Activated naive CD8-positive, alpha-beta T cell (primary cell): ENCODE results near the gene ZNF18.
A peak's percentile ranks its signal among the peaks of the same experiment; 100 is the strongest.

Experiments used
- H3K27ac Mint-ChIP-seq: one replicate; pipeline ENCODE4 v1.8.0; 2021; ENCODE audit warnings: mixed read lengths
- H3K27me3 Mint-ChIP-seq: one replicate; pipeline ENCODE4 v1.8.0; 2021; ENCODE audit warnings: mixed read lengths
- H3K36me3 Mint-ChIP-seq: one replicate; pipeline ENCODE4 v1.8.0; 2021; ENCODE audit warnings: mixed read lengths
- H3K4me1 Mint-ChIP-seq: one replicate; pipeline ENCODE4 v1.8.0; 2021; ENCODE audit warnings: low read depth, mixed read lengths
- H3K4me3 Mint-ChIP-seq: one replicate; pipeline ENCODE4 v1.8.0; 2021; ENCODE audit warnings: mild to moderate bottlenecking, mixed read lengths
- H3K9me3 Mint-ChIP-seq: one replicate; pipeline ENCODE4 v1.8.0; 2021; ENCODE audit warnings: low read depth, mixed read lengths

The ZNF18 gene

GRCh38 chr17:11997147-11997971 is at the start of gene ZNF18:
Gene ZNF18 (minus strand): TSS chr17:11997475. CDS start chr17:11992829, 4,646 bp downstream.
- H3K27ac Mint-ChIP-seq: peak within 1 kb of the TSS; percentile 94
- H3K9me3 Mint-ChIP-seq: no peaks in the 10 kb centered on the region
- no peaks in the 10 kb centered on the region for H3K36me3 Mint-ChIP-seq
- peaks cover 24% of the 10 kb centered on the region for H3K4me1 Mint-ChIP-seq
- peak within 1 kb of the TSS; percentile 98 for H3K4me3 Mint-ChIP-seq
- H3K27me3 Mint-ChIP-seq: no peaks in the 10 kb centered on the region

- no peaks in the 10 kb centered on the region for H3K9me3 Mint-ChIP-seq
- no peak overlapping the region for H3K27ac Mint-ChIP-seq
- no peaks in the 10 kb centered on the region for H3K36me3 Mint-ChIP-seq
- H3K4me1 Mint-ChIP-seq: peaks cover 89% of the 10 kb centered on the region
- H3K4me3 Mint-ChIP-seq: no peak overlapping the region
- H3K27me3 Mint-ChIP-seq: no peaks in the 10 kb centered on the region
Observed at GRCh38 chr17:12046786-12047185, 49.5 kb upstream of the ZNF18 start.

- Mint-ChIP-seq H3K9me3 (no peaks in the 10 kb centered on the region), H3K4me3 (no peak overlapping the region), H3K4me1 (peaks cover 88% of the 10 kb centered on the region), H3K27me3 (no peaks in the 10 kb centered on the region), H3K27ac (no peak overlapping the region), H3K36me3 (no peaks in the 10 kb centered on the region)
Observed at GRCh38 chr17:12043702-12044101, 46.4 kb upstream of the ZNF18 start.

GRCh38 chr17:12041312-12041711 is 44.0 kb upstream of the ZNF18 start:
- peaks cover 5% of the 10 kb centered on the region for H3K36me3 Mint-ChIP-seq
- H3K4me1 Mint-ChIP-seq: peaks cover 82% of the 10 kb centered on the region
- no peaks in the 10 kb centered on the region for H3K9me3 Mint-ChIP-seq
- H3K27me3 Mint-ChIP-seq: no peaks in the 10 kb centered on the region
- peak overlapping the region; percentile 43 for H3K27ac Mint-ChIP-seq
- peak overlapping the region; percentile 17 for H3K4me3 Mint-ChIP-seq

GRCh38 chr17:12040478-12040877 is 43.2 kb upstream of the ZNF18 start:
- H3K27ac Mint-ChIP-seq: peak overlapping the region; percentile 41
- no peaks in the 10 kb centered on the region for H3K9me3 Mint-ChIP-seq
- no peaks in the 10 kb centered on the region for H3K27me3 Mint-ChIP-seq
- H3K4me1 Mint-ChIP-seq: peaks cover 79% of the 10 kb centered on the region
- no peak overlapping the region for H3K4me3 Mint-ChIP-seq
- peaks cover 5% of the 10 kb centered on the region for H3K36me3 Mint-ChIP-seq

GRCh38 chr17:12037970-12038369 is 40.7 kb upstream of the ZNF18 start:
- H3K9me3 Mint-ChIP-seq: no peaks in the 10 kb centered on the region
- H3K36me3 Mint-ChIP-seq: peaks cover 10% of the 10 kb centered on the region
- no peak overlapping the region for H3K4me3 Mint-ChIP-seq
- no peak overlapping the region for H3K27ac Mint-ChIP-seq
- H3K27me3 Mint-ChIP-seq: no peaks in the 10 kb centered on the region
- H3K4me1 Mint-ChIP-seq: peaks cover 57% of the 10 kb centered on the region

- H3K4me1 Mint-ChIP-seq: peaks cover 51% of the 10 kb centered on the region
Observed at GRCh38 chr17:12035673-12036072, 38.4 kb upstream of the ZNF18 start.

GRCh38 chr17:12034538-12034937 is 37.3 kb upstream of the ZNF18 start:
- H3K27ac Mint-ChIP-seq: no peak overlapping the region
- no peaks in the 10 kb centered on the region for H3K9me3 Mint-ChIP-seq
- peaks cover 50% of the 10 kb centered on the region for H3K4me1 Mint-ChIP-seq
- H3K36me3 Mint-ChIP-seq: peaks cover 17% of the 10 kb centered on the region
- no peak overlapping the region for H3K4me3 Mint-ChIP-seq
- no peaks in the 10 kb centered on the region for H3K27me3 Mint-ChIP-seq

More at GRCh38 chr17:12035673-12036072, 38.4 kb upstream of the ZNF18 start:
- Mint-ChIP-seq H3K9me3 (no peaks in the 10 kb centered on the region), H3K36me3 (peaks cover 14% of the 10 kb centered on the region), H3K27me3 (no peaks in the 10 kb centered on the region), H3K4me3 (no peak overlapping the region), H3K27ac (no peak overlapping the region)

- no peaks in the 10 kb centered on the region for H3K9me3 Mint-ChIP-seq
- peaks cover 75% of the 10 kb centered on the region for H3K4me1 Mint-ChIP-seq
Observed at GRCh38 chr17:12028611-12029010, 31.3 kb upstream of the ZNF18 start.

GRCh38 chr17:12027658-12028057 is 30.4 kb upstream of the ZNF18 start:
- H3K9me3 Mint-ChIP-seq: no peaks in the 10 kb centered on the region
- peaks cover 7% of the 10 kb centered on the region for H3K36me3 Mint-ChIP-seq
- H3K27ac Mint-ChIP-seq: no peak overlapping the region
- peaks cover 85% of the 10 kb centered on the region for H3K4me1 Mint-ChIP-seq
- H3K27me3 Mint-ChIP-seq: no peaks in the 10 kb centered on the region
- H3K4me3 Mint-ChIP-seq: no peak overlapping the region

More at GRCh38 chr17:12028611-12029010, 31.3 kb upstream of the ZNF18 start:
- Mint-ChIP-seq H3K4me3 (no peak overlapping the region), H3K27me3 (no peaks in the 10 kb centered on the region), H3K27ac (no peak overlapping the region), H3K36me3 (peaks cover 7% of the 10 kb centered on the region)

- Mint-ChIP-seq H3K27me3 (no peaks in the 10 kb centered on the region), H3K4me1 (peaks cover 82% of the 10 kb centered on the region), H3K27ac (peak overlapping the region; percentile 28), H3K36me3 (no peaks in the 10 kb centered on the region), H3K9me3 (no peaks in the 10 kb centered on the region), H3K4me3 (peak overlapping the region; percentile 52)
Observed at GRCh38 chr17:12024327-12024726, 27.1 kb upstream of the ZNF18 start.

GRCh38 chr17:12022310-12022709 is 25.0 kb upstream of the ZNF18 start:
- H3K36me3 Mint-ChIP-seq: no peaks in the 10 kb centered on the region
- H3K4me3 Mint-ChIP-seq: peak overlapping the region; percentile 83
- H3K4me1 Mint-ChIP-seq: peaks cover 66% of the 10 kb centered on the region
- H3K9me3 Mint-ChIP-seq: no peaks in the 10 kb centered on the region
- H3K27ac Mint-ChIP-seq: peak overlapping the region; percentile 64
- H3K27me3 Mint-ChIP-seq: no peaks in the 10 kb centered on the region

- Mint-ChIP-seq H3K27ac (peak overlapping the region; percentile 64), H3K27me3 (no peaks in the 10 kb centered on the region), H3K4me3 (peak overlapping the region; percentile 83), H3K9me3 (no peaks in the 10 kb centered on the region), H3K4me1 (peaks cover 60% of the 10 kb centered on the region), H3K36me3 (no peaks in the 10 kb centered on the region)
Observed at GRCh38 chr17:12021623-12022140, 24.4 kb upstream of the ZNF18 start.

GRCh38 chr17:12020642-12021622 is 23.7 kb upstream of the ZNF18 start, which contains the start of gene MAP2K4:
Gene MAP2K4 (plus strand): TSS chr17:12020877. CDS start chr17:12020887, 10 bp downstream.
- Mint-ChIP-seq H3K27ac (peak within 1 kb of the TSS; percentile 64), H3K4me1 (peaks cover 53% of the 10 kb centered on the region), H3K4me3 (peak within 1 kb of the TSS; percentile 83), H3K36me3 (no peaks in the 10 kb centered on the region), H3K27me3 (no peaks in the 10 kb centered on the region), H3K9me3 (no peaks in the 10 kb centered on the region)
